Measurements from ENCODE around the gene APMAP.

Gene APMAP

DNA sequence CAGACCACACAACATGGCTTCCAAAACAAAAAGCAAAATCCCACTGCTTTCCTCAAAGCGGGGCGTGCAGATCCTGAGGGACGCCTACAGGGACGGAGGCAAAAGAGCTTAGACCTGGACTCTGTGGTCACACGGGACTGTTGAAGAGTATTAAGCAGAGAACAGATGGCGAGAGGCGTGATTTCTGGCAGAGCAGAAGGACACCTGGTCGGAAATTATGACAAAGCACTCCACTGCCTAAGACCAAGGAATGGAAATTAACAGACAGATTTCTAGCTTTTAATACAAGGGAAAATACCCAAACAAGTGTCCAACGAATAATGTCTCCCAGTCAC, 28.1 kb downstream of the APMAP start:
- TF ChIP-seq, protein P1, sequence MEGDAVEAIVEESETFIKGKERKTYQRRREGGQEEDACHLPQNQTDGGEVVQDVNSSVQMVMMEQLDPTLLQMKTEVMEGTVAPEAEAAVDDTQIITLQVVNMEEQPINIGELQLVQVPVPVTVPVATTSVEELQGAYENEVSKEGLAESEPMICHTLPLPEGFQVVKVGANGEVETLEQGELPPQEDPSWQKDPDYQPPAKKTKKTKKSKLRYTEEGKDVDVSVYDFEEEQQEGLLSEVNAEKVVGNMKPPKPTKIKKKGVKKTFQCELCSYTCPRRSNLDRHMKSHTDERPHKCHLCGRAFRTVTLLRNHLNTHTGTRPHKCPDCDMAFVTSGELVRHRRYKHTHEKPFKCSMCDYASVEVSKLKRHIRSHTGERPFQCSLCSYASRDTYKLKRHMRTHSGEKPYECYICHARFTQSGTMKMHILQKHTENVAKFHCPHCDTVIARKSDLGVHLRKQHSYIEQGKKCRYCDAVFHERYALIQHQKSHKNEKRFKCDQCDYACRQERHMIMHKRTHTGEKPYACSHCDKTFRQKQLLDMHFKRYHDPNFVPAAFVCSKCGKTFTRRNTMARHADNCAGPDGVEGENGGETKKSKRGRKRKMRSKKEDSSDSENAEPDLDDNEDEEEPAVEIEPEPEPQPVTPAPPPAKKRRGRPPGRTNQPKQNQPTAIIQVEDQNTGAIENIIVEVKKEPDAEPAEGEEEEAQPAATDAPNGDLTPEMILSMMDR (IDR thresholded peaks at IDR 0.05): no peak
- H3K27ac ChIP-seq: peak overlapping the region; percentile 68

DNA sequence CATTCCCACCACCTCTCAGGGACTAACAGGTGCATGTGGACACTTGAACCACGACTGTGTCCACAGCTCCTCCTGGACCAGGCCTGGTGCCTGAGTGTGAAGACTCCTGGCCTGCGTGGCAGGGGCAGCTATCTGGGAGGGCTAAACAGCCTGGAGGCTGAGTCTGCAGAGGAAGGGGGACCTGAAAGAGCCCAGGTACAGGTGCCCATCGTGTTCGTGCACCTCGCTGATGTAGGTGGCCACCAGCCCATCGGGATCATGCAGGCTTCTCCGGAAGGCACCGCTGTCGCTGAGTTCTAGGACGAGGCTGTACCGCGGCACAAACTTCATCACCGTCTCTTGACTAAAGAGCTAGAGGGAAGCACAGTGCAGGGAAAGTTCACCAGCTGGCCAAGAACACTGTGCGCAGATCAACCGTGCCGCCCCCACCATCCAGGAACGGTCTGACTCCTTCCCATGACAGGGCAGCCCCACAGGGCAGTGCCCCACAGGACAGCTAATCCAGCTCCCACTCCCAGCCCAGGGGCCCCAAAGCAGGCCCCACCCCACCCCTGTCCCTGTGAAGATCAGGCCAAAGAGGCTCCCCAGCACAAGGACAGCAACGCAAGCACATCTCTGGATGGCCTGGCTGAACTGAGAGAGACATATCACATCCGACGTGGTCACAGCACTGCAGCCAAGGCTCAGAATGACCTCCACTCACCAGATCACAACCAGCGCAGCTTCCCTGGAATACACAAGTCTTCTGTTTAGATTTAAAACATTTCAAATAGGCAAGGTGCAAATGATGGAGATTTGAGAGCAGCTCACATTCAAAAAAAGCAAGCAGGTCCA, 28.7 kb downstream of the APMAP start:
- Histone ChIP-seq H3K27ac (peak overlapping the region; percentile 68), H3K4me1 (ENCODE audit: control insufficient read depth in 1 of 2, insufficient read depth in 1 of 2, low read depth in 1 of 2, low read length in 1 of 2) (no peaks in the 10 kb centered on the region), H3K4me3 (ENCODE audit: low read depth in 1 of 2, low read length in 1 of 2) (no peak overlapping the region), H3K27me3 (no peaks in the 10 kb centered on the region), H3K9me3 (no peaks in the 10 kb centered on the region), H3K36me3 (peaks cover 100% of the 10 kb centered on the region)
- TF ChIP-seq, protein P1 (IDR thresholded peaks at IDR 0.05): no peak

More for the DNA sequence above, 28.1 kb downstream of the APMAP start:
- H3K36me3 ChIP-seq: peaks cover 100% of the 10 kb centered on the region
- H3K27me3 ChIP-seq: no peaks in the 10 kb centered on the region
- no peak overlapping the region for H3K4me3 ChIP-seq (ENCODE audit: low read depth in 1 of 2, low read length in 1 of 2)
- no peaks in the 10 kb centered on the region for H3K4me1 ChIP-seq (ENCODE audit: control insufficient read depth in 1 of 2, insufficient read depth in 1 of 2, low read depth in 1 of 2, low read length in 1 of 2)
- H3K9me3 ChIP-seq: no peaks in the 10 kb centered on the region

DNA sequence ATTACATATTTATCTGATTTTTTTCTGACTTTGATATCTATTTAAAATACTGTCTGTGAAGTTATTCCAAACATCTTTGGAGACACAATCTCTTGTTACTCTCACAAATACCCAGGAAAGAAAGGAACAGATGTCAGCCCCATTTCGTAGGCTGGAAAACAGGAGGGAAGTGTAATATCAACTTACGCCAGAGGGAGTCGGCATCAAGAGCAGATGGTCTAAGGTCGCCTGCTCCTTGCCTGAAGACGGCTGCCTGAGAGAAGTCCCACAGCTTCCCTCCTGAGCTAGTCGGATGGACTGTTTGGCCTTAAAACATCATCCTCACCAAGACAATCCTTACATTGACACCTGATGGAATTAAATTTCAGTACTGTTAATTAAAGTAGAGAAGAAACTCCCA, 30.0 kb downstream of the APMAP start:
- peak overlapping the region; percentile 68 for H3K27ac ChIP-seq
- TF ChIP-seq, protein P1 (IDR thresholded peaks at IDR 0.05): peak; percentile 7
- H3K36me3 ChIP-seq: peaks cover 100% of the 10 kb centered on the region
- no peak overlapping the region for H3K4me3 ChIP-seq (ENCODE audit: low read depth in 1 of 2, low read length in 1 of 2)
- H3K9me3 ChIP-seq: no peaks in the 10 kb centered on the region
- no peaks in the 10 kb centered on the region for H3K4me1 ChIP-seq (ENCODE audit: control insufficient read depth in 1 of 2, insufficient read depth in 1 of 2, low read depth in 1 of 2, low read length in 1 of 2)
- no peaks in the 10 kb centered on the region for H3K27me3 ChIP-seq

DNA sequence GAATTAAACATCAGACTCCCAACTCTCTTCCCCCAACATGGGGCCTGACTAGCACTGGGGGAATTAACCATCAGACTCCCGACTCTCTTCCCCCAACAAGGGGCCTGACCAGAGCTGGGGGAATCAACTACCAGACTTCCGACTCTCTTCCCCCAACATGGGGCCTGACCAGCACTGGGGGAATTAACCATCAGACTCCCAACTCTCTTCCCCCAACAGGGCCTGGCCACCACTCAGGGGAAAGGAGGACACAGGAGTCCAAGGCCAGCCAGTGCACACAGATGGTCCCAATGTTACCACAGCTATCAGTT, 30.4 kb downstream of the APMAP start:
- Histone ChIP-seq H3K4me3 (ENCODE audit: low read depth in 1 of 2, low read length in 1 of 2) (no peak overlapping the region), H3K36me3 (peaks cover 100% of the 10 kb centered on the region), H3K27ac (peak overlapping the region; percentile 68), H3K9me3 (no peaks in the 10 kb centered on the region), H3K27me3 (no peaks in the 10 kb centered on the region), H3K4me1 (ENCODE audit: control insufficient read depth in 1 of 2, insufficient read depth in 1 of 2, low read depth in 1 of 2, low read length in 1 of 2) (no peaks in the 10 kb centered on the region)
- TF ChIP-seq, protein P1 (IDR thresholded peaks at IDR 0.05): no peak

- Histone ChIP-seq H3K27ac (peak overlapping the region; percentile 68), H3K9me3 (no peaks in the 10 kb centered on the region), H3K27me3 (no peaks in the 10 kb centered on the region), H3K36me3 (peaks cover 100% of the 10 kb centered on the region), H3K4me1 (ENCODE audit: control insufficient read depth in 1 of 2, insufficient read depth in 1 of 2, low read depth in 1 of 2, low read length in 1 of 2) (no peaks in the 10 kb centered on the region), H3K4me3 (ENCODE audit: low read depth in 1 of 2, low read length in 1 of 2) (no peak overlapping the region)
- TF ChIP-seq, protein P1 (IDR thresholded peaks at IDR 0.05): no peak
These were observed 31.0 kb downstream of the APMAP start for GRCh38 chr20:24961384-24962181.

Measured in neutrophil (primary cell).